HL-60 (cell line): ENCODE measurements around the gene ALG5.

ENCODE experiments used
- DNase-seq, 2 experiments: peaks; one replicate each; pipeline ENCODE4 v3.0.0-alpha.2; 2010 to 2020; ENCODE audit warnings: low read depth in 1 of 2, low spot score in 1 of 2
- H3K27ac ChIP-seq: fragments of 250-450 bp; sonication (Bioruptor Pico); replicated peaks from 2 replicates; pipeline ENCODE4 v1.5.1; 2020; ENCODE audit warnings: mild to moderate bottlenecking, moderate library complexity
- H3K27me3 ChIP-seq: fragments of 250-450 bp; sonication (Bioruptor Pico); 2 replicates; pipeline ENCODE4 v1.5.1; 2021; ENCODE audit warnings: mild to moderate bottlenecking, moderate library complexity; ENCODE audit not compliant: insufficient read depth, poor library complexity, severe bottlenecking
- H3K4me3 ChIP-seq: replicated peaks from 2 replicates; pipeline ENCODE4 v1.5.1; 2011; ENCODE audit warnings: mild to moderate bottlenecking, control low read depth, low read length; ENCODE audit not compliant: insufficient read depth
- GABPA ChIP-seq: IDR thresholded peaks from 2 replicates; pipeline ENCODE4 v1.6.1; 2012; ENCODE audit warnings: low read depth
- POLR2AphosphoS5 ChIP-seq: IDR thresholded peaks from 2 replicates; pipeline ENCODE4 v1.6.1; 2012; ENCODE audit warnings: low read depth
- SPI1 ChIP-seq: IDR thresholded peaks from 2 replicates; pipeline ENCODE4 v1.6.1; 2012; ENCODE audit warnings: low read depth, mild to moderate bottlenecking, borderline replicate concordance
- TF ChIP-seq, protein P1 (sequence below): IDR thresholded peaks from one replicate; pipeline ENCODE4 v1.5.1; 2011; ENCODE audit warnings: low read length, control low read depth, inconsistent platforms; ENCODE audit not compliant: insufficient read depth
- TF ChIP-seq, protein P2 (sequence below): IDR thresholded peaks from 2 replicates; pipeline ENCODE4 v1.6.1; 2012; ENCODE audit warnings: low read depth; ENCODE audit not compliant: insufficient replicate concordance

Gene ALG5

DNA sequence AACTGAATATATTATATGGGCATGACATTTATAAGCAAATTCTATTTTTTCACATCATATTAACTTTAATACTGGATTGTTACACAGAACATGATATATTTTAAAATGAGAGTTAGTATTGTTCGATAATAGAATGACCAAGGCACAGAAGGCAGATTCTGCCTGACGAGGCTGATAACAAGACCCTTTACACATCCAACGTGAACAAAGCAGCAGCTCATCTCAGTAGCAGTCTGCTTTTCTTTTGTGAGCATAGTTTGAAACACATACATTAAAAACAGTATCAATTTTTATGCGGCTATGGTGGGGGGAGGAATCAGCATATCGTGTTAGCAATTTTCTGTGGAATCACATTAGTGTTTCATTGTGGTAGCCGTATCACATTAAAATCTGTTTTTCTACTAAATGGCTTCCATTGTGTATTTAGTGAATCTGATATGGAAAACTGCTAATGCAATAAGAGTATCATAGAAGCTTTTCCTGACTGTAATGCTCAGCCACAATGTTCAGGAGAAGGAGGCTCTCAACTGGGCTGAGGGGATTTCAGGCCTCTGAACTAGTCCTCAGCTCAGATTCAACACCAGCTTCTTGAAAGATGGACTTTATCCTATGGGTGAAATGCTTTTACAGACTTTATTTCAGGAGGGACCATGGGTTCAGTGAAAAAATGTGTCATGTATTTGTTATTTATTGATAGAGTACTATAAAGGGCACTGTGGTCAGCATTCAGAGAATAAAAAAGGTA, 83.1 kb downstream of the ALG5 start:
- TF ChIP-seq, protein P1, sequence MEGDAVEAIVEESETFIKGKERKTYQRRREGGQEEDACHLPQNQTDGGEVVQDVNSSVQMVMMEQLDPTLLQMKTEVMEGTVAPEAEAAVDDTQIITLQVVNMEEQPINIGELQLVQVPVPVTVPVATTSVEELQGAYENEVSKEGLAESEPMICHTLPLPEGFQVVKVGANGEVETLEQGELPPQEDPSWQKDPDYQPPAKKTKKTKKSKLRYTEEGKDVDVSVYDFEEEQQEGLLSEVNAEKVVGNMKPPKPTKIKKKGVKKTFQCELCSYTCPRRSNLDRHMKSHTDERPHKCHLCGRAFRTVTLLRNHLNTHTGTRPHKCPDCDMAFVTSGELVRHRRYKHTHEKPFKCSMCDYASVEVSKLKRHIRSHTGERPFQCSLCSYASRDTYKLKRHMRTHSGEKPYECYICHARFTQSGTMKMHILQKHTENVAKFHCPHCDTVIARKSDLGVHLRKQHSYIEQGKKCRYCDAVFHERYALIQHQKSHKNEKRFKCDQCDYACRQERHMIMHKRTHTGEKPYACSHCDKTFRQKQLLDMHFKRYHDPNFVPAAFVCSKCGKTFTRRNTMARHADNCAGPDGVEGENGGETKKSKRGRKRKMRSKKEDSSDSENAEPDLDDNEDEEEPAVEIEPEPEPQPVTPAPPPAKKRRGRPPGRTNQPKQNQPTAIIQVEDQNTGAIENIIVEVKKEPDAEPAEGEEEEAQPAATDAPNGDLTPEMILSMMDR = no peak
- TF ChIP-seq, protein P2, sequence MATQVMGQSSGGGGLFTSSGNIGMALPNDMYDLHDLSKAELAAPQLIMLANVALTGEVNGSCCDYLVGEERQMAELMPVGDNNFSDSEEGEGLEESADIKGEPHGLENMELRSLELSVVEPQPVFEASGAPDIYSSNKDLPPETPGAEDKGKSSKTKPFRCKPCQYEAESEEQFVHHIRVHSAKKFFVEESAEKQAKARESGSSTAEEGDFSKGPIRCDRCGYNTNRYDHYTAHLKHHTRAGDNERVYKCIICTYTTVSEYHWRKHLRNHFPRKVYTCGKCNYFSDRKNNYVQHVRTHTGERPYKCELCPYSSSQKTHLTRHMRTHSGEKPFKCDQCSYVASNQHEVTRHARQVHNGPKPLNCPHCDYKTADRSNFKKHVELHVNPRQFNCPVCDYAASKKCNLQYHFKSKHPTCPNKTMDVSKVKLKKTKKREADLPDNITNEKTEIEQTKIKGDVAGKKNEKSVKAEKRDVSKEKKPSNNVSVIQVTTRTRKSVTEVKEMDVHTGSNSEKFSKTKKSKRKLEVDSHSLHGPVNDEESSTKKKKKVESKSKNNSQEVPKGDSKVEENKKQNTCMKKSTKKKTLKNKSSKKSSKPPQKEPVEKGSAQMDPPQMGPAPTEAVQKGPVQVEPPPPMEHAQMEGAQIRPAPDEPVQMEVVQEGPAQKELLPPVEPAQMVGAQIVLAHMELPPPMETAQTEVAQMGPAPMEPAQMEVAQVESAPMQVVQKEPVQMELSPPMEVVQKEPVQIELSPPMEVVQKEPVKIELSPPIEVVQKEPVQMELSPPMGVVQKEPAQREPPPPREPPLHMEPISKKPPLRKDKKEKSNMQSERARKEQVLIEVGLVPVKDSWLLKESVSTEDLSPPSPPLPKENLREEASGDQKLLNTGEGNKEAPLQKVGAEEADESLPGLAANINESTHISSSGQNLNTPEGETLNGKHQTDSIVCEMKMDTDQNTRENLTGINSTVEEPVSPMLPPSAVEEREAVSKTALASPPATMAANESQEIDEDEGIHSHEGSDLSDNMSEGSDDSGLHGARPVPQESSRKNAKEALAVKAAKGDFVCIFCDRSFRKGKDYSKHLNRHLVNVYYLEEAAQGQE = no peak
- TF ChIP-seq GABPA = no peak
- no peak for TF ChIP-seq POLR2AphosphoS5
- TF ChIP-seq SPI1 = no peak
- Histone ChIP-seq H3K27ac (no peak overlapping the region), H3K4me3 (no peak overlapping the region), H3K27me3 (peaks cover 26% of the 10 kb centered on the region)
- no peak for DNase-seq

DNA sequence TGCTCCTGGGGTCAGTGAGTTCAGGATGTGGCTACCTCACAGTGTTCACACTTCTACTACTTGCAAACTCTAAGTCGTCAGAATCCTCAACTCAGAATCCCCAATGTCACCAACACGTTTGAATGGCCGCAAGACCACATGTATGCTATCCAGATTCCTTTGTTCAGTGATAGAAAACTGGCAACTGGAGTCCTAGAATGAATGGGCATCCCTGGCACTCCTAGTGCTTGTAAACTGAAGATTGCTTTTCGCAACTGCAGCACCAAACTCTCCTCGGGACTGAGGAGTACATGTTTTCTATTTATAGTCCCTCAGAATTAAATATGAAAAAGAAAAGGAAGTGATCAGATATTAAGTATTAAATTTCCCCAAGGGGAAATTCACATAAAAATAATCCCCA, 84.0 kb downstream of the ALG5 start:
- no peak overlapping the region for H3K4me3 ChIP-seq
- no peak overlapping the region for H3K27ac ChIP-seq
- peaks cover 20% of the 10 kb centered on the region for H3K27me3 ChIP-seq
- no peak for DNase-seq
- no peak for TF ChIP-seq SPI1
- TF ChIP-seq GABPA = no peak
- TF ChIP-seq, protein P1 = no peak
- no peak for TF ChIP-seq POLR2AphosphoS5
- TF ChIP-seq, protein P2 = no peak

DNA sequence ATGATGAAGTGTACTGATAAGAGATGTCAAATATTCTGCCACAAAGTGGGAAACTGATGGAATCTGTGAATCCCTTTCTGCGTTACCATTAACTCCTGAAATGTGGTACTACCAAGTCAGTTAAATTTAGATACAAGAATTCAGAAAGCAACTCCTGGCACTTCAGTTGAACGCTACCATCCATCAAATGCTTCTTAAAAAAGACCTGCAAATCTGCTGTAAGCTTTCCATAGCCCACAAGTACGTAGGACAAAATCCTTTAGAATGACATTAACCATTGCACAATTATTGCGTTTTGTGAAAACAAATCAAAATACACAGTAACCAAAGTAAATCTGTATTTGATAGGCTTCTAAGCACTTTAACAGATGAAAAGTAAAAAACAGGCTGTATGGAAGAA, 84.5 kb downstream of the ALG5 start:
- Histone ChIP-seq H3K27me3 (peaks cover 20% of the 10 kb centered on the region), H3K4me3 (no peak overlapping the region), H3K27ac (no peak overlapping the region)
- TF ChIP-seq SPI1 = no peak
- TF ChIP-seq, protein P1 = no peak
- TF ChIP-seq POLR2AphosphoS5 = no peak
- no peak for TF ChIP-seq GABPA
- TF ChIP-seq, protein P2 = no peak
- no peak for DNase-seq
